ENCODE data around the gene SYF2.
"Not testable (repeated sequence)": the region's sequence is repeated elsewhere in the genome, so short reads cannot be mapped to it uniquely, and the experiment has no call there.

SYF2 gene

GRCh38 chr1:25232027-25232865 lies at the start of gene SYF2:
Gene SYF2 (minus strand): TSS chr1:25232502. CDS start chr1:25232467, 35 bp downstream.
- intact Hi-C loops (cut with DNase I) = no loop called here
- DNase-seq = peak; percentile 86 to 99 (median 94)

DNA sequence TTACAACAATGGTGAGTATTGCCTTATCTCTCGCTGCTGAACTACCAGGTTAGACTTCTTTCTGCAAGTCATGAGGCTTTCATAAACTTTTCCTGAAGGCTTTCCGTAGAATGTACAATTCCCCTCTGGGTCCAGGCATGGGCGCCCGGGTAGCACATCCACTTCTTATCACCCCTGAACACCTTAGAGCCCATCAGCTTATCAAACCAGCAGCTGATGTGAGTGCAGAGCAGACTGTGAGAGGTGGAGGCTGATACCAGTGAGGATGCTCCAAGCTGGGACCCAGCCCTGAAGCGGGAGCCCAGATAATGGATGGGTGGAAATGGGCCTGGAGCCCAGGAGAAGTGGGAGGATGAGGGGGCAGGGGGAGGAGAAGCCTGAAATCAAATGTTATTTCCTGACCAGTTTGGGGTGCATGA lies 47.4 kb upstream of the SYF2 start:
- peak in 1 of 10 donors; percentile 69 for DNase-seq
- intact Hi-C loops (cut with DNase I) = not testable (repeated sequence)

DNA sequence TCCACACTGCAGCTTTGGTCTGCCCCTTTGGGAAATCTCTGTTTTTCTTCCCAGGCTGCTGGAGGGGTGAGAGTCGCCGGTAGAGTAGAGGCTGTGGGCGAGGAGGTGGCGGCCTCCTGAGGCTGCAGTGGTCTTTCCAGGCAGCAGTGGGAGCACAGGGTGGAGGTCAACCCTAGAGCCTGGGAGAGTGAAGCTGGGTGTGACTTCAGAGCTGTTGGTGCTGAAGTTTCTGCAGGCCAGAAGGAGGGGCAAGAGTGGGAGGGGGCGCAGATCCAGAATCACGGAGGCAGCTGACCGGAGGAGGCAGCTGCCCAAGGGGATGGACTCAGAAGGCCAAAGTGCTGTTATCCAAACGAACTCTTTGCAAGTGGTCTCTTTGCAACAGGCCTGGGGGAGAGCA lies 46.5 kb upstream of the SYF2 start:
- intact Hi-C loops (cut with DNase I); DNase-seq: not testable (repeated sequence)

- DNase-seq; intact Hi-C loops (cut with DNase I): not testable (repeated sequence)
Measured at GRCh38 chr1:25278358-25278757, 46.1 kb upstream of the SYF2 start.

GRCh38 chr1:25277295-25277694 lies 45.0 kb upstream of the SYF2 start:
- DNase-seq; intact Hi-C loops (cut with DNase I): not testable (repeated sequence)

- DNase-seq; intact Hi-C loops (cut with DNase I): not testable (repeated sequence)
Measured at GRCh38 chr1:25275648-25276047, 43.3 kb upstream of the SYF2 start.

GRCh38 chr1:25272238-25272637 lies 39.9 kb upstream of the SYF2 start, which contains the start of gene RHD:
Gene RHD (plus strand): TSS chr1:25272509. CDS start chr1:25272548, 39 bp downstream.
- intact Hi-C loops (cut with DNase I); DNase-seq: not testable (repeated sequence)

- DNase-seq; intact Hi-C loops (cut with DNase I): not testable (repeated sequence)
Measured at GRCh38 chr1:25268143-25268760, 36.0 kb upstream of the SYF2 start.

GRCh38 chr1:25267288-25268142 lies 35.2 kb upstream of the SYF2 start:
- DNase-seq = peak in 8 of 10 donors; percentile 61 to 94 (median 82)
- intact Hi-C loops (cut with DNase I) = not testable (repeated sequence)

GRCh38 chr1:25266554-25267287 lies 34.4 kb upstream of the SYF2 start:
- peak in 6 of 10 donors; percentile 15 to 89 (median 52) for DNase-seq
- intact Hi-C loops (cut with DNase I) = not testable (repeated sequence)

DNA sequence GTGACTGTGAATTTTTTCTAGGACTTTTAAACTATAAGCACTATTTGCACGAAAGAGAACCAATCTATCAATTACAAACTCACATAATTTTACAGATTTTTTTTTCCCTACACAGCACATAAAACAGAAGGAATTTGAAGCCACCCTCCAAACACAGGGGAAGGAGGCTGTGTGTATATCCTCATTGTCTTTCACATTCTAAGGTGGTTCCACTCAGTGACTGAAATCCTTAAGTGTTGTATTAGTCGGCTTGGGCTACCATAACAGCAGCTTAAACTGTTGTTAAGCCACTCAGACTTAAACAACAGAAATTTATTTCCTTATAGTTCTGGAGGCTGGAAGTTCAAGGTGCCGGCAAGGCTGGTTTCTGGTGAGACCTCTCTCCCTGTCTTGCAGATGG lies 28.0 kb upstream of the SYF2 start:
- DNase-seq; intact Hi-C loops (cut with DNase I): not testable (repeated sequence)

- intact Hi-C loops (cut with DNase I); DNase-seq: not testable (repeated sequence)
Measured at GRCh38 chr1:25259813-25260212, 27.5 kb upstream of the SYF2 start.

- intact Hi-C loops (cut with DNase I) = no loop called here
- DNase-seq = no peak
Measured at GRCh38 chr1:25257196-25257595, 24.9 kb upstream of the SYF2 start.

DNA sequence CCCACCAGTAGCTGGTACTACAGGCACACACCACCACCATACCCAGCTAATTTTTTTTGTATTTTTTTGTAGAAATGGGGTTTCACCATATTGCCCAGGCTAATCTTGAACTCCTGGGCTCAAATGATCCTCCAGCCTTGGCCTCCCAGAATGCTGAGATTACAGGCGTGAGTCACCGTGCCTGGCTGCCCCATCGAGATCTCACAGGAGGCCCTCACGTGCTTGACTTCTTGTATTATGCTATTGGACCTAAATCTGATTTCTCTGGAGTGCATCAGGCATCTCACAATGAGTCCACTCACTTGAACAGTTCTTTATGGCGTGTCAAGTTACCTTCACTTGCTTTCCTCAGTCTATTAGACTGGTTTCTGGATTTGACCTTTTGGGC lies 24.3 kb upstream of the SYF2 start:
- intact Hi-C loops (cut with DNase I) = no loop called here
- no peak for DNase-seq

- intact Hi-C loops (cut with DNase I) = no loop called here
- no peak for DNase-seq
Measured at GRCh38 chr1:25255706-25256577, 23.6 kb upstream of the SYF2 start.

DNA sequence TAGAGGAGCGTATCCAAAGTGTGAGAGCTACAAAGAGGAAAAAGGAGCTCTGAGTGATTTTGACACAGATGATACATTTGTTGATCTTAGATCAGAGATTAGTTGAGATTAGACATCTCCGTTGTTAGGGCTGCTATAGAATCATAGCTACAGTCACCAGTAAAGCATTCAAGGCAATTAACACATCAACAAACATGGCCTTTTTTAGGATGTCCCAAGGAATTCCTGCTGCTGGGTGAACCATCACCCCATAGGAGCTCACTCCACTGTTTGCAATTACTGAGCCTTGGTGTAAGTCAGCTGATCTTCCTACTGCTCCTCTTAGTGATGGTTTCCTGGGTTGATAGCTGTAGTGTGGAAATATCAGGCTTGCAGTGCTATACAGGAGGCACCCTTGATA lies 21.6 kb upstream of the SYF2 start:
- intact Hi-C loops (cut with DNase I) = no loop called here

GRCh38 chr1:25247829-25248754 lies 15.8 kb upstream of the SYF2 start:
- intact Hi-C loops (cut with DNase I) = loop anchor here (10.0 kb wide), 1 partner anchor 47 kb away; no protein-coding TSS in a partner anchor
- no peak for DNase-seq

More for the DNA sequence above, 21.6 kb upstream of the SYF2 start:
- DNase-seq = no peak
